ENCODE data around the gene PIGN.

The PIGN gene

DNA sequence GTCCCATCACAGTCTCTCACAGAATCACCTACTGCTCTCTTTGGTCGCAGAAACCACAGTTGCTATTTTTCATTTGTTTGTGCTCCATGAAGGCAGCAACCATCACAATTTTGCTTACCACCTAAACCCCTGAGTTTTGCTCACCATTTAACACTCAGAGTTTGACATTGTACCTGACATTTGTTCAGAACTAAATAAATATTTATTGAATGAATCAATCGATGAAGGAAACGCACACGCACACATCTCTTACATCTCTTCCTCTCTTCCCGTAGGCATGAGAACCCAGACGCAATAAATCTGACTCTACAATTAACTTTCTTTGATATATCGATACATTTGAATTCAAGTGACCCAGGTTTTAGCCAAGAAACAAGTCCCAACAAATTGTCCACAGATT is 188.5 kb downstream of the PIGN start:
- DNase-seq = no peak

DNA sequence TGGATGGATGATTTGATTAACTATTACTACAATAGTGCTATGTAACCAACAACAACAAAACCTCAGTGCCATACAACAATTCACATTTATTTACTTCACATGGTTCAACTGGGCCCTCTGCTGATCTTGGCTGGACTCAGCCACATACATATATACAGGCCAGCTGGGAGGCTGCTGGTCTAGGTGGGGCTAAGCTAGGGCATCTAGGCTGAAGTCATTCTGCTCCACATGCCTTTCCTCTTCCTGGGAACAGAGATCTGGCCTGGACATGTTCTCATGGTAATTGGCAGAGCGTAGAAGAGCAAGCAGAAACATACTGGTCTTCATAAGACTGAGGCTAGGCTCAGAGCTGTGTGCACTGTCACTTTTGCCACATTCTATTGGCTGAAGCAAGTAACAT is 191.2 kb downstream of the PIGN start:
- no peak for DNase-seq

DNA sequence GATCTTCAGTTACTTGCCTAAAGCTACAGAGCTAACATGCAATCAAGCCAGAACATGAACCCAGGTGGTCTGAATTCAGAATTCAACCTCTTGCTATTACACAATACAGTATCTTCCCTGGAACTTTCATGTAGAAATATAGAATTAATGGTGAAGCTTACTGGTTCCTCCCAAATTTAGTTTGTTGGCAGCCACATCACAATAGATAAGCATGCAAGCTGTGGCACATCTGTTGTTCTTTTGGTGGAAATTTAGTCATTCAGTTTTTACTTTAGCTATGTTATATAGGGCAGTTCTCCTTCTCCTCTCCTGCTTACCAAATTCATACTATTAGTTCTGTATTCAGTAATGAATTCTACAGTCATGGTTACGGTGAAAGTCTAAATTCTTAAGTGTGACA is 193.0 kb downstream of the PIGN start:
- DNase-seq = no peak

DNA sequence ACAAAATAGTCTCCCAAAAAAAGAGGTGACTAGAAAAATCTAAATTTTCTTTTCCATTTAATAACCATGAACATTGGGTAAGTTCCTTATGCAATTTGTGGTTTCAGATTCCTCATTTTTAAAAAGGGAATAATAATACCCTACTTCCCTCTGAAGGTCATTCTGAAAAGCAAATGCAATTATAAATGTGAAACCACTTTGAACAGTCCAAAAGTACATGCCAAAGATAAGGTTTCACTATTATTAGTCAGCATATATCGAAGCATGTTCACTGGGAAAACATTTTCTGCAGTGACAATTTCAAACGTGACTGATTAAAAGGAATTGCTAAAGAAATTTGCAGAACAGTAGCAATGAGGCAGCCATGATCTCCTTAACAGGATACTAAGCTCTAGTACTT is 193.9 kb downstream of the PIGN start:
- no peak for DNase-seq

DNA sequence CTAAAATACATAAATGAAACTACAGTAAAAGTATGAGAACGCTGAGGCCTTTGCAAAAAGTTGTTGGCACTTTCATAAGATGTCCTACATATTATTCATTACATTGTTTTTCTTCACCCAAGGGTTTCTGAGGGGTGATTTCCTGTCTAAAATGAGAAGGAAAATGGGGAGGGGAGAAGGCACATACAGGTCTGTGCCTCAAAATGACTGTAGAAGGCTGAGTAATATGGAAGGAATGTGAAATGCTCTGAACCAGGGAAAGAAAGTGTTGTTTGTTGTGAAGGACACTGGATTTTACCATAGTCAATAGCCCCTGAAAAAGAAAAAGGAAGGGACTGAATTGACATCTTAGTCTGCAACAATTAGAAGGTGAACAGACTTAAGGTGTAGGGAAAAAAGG is 194.6 kb downstream of the PIGN start:
- no peak for DNase-seq

DNA sequence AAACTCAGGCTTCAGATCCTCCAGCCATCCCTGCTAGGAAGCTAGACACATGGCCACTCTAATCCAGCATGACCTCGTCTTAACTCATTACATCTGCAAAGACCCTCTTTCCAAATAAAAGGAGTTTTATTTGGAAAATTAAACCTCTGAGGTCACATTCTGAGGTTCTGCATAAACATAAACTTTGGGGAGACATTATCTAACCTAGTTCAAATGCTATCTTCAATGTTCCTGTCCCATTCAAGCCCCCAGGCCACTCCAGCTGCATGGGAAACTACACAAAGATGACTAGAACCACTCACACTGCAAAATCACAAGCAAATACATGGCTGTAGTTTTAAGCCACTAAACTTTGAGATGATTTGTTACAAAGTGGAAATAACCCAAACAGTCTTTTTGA is 195.0 kb downstream of the PIGN start:
- DNase-seq = no peak

DNA sequence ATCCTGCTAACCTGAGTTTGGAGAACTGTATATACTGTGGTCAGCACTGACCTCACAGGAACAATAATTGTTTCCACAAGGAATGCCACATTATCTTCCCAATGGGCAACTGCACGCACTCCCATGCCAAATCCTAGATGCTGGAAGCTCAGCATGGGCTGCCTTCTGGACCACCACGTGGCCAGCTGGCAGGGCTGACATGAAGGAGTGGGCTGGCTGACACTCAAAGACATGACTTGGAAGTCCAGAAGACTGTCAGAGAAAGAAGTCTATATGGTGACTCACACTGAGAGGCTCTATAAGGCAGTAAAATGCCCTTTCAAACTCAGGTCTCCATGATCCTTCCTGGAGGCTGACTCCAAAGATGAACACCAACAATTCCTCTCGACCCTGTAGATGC is 195.7 kb downstream of the PIGN start:
- no peak for DNase-seq

Data from CD4-positive, alpha-beta T cell treated with Interleukin-10 for 1 hour (primary cell).